IMR-90 (cell line): Measurements from ENCODE around the gene MRPS18A. TPM values are rescaled to one million over a fixed set of nuclear protein-coding genes. Genes with fewer than 3 reads are reported as not detected.

Experiments used
- ATAC-seq: fragments of 200-7000 bp; cut with Tn5 transposase; 2 replicates; pipeline ENCODE4 v1.9.1; 2020; ENCODE audit warnings: low read depth, mild to moderate bottlenecking, moderate library complexity
- BruUV-seq: library from RNA; stranded (reverse); fragments of 400-500 nt; replicated peaks from 2 replicates; lab custom pipeline; 2021; lab: Mats Ljungman, UMichigan
- CTCF ChIA-PET: fragments of 300-600 bp; formaldehyde crosslinking; extraction: SDS; loops from one replicate; lab custom pipeline; 2021; ENCODE audit warnings: antibody characterized with exemption; lab: Yijun Ruan, JAX
- POLR2A ChIA-PET: fragments of 300-600 bp; sonication (Branson Sonifier 250); formaldehyde crosslinking; loops from one replicate; lab custom pipeline; 2022; ENCODE audit warnings: antibody characterized with exemption; ENCODE audit not compliant: unreplicated experiment; lab: Charles Lee
- DNase-seq: peaks from one replicate; pipeline ENCODE4 v3.0.0; 2013
- H2AFZ ChIP-seq: replicated peaks from 2 replicates; pipeline ENCODE3; 2013; ENCODE audit warnings: low read length, mild to moderate bottlenecking; ENCODE audit not compliant: poor library complexity
- H2AK5ac ChIP-seq: 2 replicates; pipeline ENCODE4 v1.6.1; 2013; ENCODE audit warnings: low read depth, low read length, inconsistent platforms
- H2AK9ac ChIP-seq: replicated peaks from 2 replicates; pipeline ENCODE3; 2013; ENCODE audit warnings: mild to moderate bottlenecking, low read depth, low read length, moderate library complexity; ENCODE audit not compliant: poor library complexity
- H2BK120ac ChIP-seq: 2 replicates; pipeline ENCODE4 v1.6.1; 2013; ENCODE audit warnings: low read depth, low read length, inconsistent platforms
- H2BK15ac ChIP-seq: 3 replicates; pipeline ENCODE4 v1.6.1; 2013; ENCODE audit warnings: low read depth, low read length, inconsistent platforms
- H2BK20ac ChIP-seq: 2 replicates; pipeline ENCODE4 v1.6.1; 2013; ENCODE audit warnings: low read depth, mild to moderate bottlenecking, inconsistent platforms, low read length, moderate library complexity
- H2BK5ac ChIP-seq: 2 replicates; pipeline ENCODE4 v1.6.1; 2013; ENCODE audit warnings: mild to moderate bottlenecking, low read depth, low read length, inconsistent platforms; ENCODE audit not compliant: poor library complexity, severe bottlenecking
- H3K14ac ChIP-seq: replicated peaks from 2 replicates; pipeline ENCODE4 v1.6.1; 2013; ENCODE audit warnings: low read depth, low read length, inconsistent platforms
- H3K18ac ChIP-seq: 2 replicates; pipeline ENCODE4 v1.6.1; 2013; ENCODE audit warnings: low read depth, low read length, control low read depth
- H3K23ac ChIP-seq: 2 replicates; pipeline ENCODE4 v1.6.1; 2013; ENCODE audit warnings: low read depth, low read length, inconsistent platforms
- H3K27ac ChIP-seq: 2 replicates; pipeline ENCODE4 v1.5.1; 2013; ENCODE audit warnings: mild to moderate bottlenecking, control low read depth, low read length; ENCODE audit not compliant: insufficient read depth
- H3K27me3 ChIP-seq: 2 replicates; pipeline ENCODE4 v1.6.1; 2013; ENCODE audit warnings: low read length; ENCODE audit not compliant: control insufficient read depth, insufficient read depth
- H3K36me3 ChIP-seq: 2 replicates; pipeline ENCODE4 v1.6.1; 2013; ENCODE audit warnings: low read length, mixed read lengths; ENCODE audit not compliant: control insufficient read depth, insufficient read depth
- H3K4ac ChIP-seq: 2 replicates; pipeline ENCODE4 v1.6.1; 2013; ENCODE audit warnings: low read depth, low read length, inconsistent platforms
- H3K4me1 ChIP-seq: 2 replicates; pipeline ENCODE4 v1.6.1; 2013; ENCODE audit warnings: low read length, mixed read lengths; ENCODE audit not compliant: control insufficient read depth, insufficient read depth
- H3K4me2 ChIP-seq: 2 replicates; pipeline ENCODE4 v1.6.1; 2013; ENCODE audit warnings: low read depth, mild to moderate bottlenecking, control low read depth, low read length, moderate library complexity
- H3K4me3 ChIP-seq: 2 replicates; pipeline ENCODE4 v1.5.1; 2013; ENCODE audit warnings: low read depth, mild to moderate bottlenecking, control low read depth, low read length, moderate library complexity; ENCODE audit not compliant: insufficient read depth
- H3K56ac ChIP-seq: 2 replicates; pipeline ENCODE4 v1.6.1; 2013; ENCODE audit warnings: low read length, inconsistent platforms; ENCODE audit not compliant: insufficient read depth; ENCODE audit errors: extremely low read depth
- H3K79me1 ChIP-seq, 2 experiments: 2 replicates each; pipeline ENCODE4 v1.6.1; 2013; ENCODE audit warnings: low read length in 2 of 2, inconsistent platforms in 1 of 2, low read depth in 1 of 2
- H3K9ac ChIP-seq: 2 replicates; pipeline ENCODE4 v1.6.1; 2013; ENCODE audit warnings: low read depth, low read length, control low read depth
- H3K9me1 ChIP-seq: 2 replicates; pipeline ENCODE4 v1.6.1; 2013; ENCODE audit warnings: low read length, inconsistent platforms; ENCODE audit not compliant: insufficient read depth
- H3K9me3 ChIP-seq: 2 replicates; pipeline ENCODE4 v1.6.1; 2013; ENCODE audit warnings: low read length; ENCODE audit not compliant: control insufficient read depth, insufficient read depth
- H4K20me1 ChIP-seq: 2 replicates; pipeline ENCODE4 v1.6.1; 2013; ENCODE audit warnings: low read length, inconsistent platforms; ENCODE audit not compliant: insufficient read depth
- H4K5ac ChIP-seq: 2 replicates; pipeline ENCODE4 v1.6.1; 2013; ENCODE audit warnings: mild to moderate bottlenecking, low read depth, low read length, control low read depth
- H4K8ac ChIP-seq, 2 experiments: 2 replicates each; pipeline ENCODE4 v1.6.1; 2013; ENCODE audit warnings: low read depth in 2 of 2, low read length in 2 of 2, control low read depth in 1 of 2, inconsistent platforms in 1 of 2
- H4K91ac ChIP-seq: 2 replicates; pipeline ENCODE4 v1.6.1; 2013; ENCODE audit warnings: low read depth, low read length, inconsistent platforms; ENCODE audit not compliant: insufficient read depth
- NFE2L2 ChIP-seq: fragments of 150-350 bp; IDR thresholded peaks from 2 replicates; pipeline ENCODE4 v1.6.1; 2016; ENCODE audit warnings: low read depth, mild to moderate bottlenecking, low read length
- dilution Hi-C: fragments of 300-500 bp; cut with HindIII; formaldehyde crosslinking; loops from one replicate; pipeline ENCODE4 v1.14.3; 2018; ENCODE audit warnings: low sequenced_read_pairs; ENCODE audit not compliant: unreplicated experiment
- in situ Hi-C: fragments of 300-500 bp; cut with MboI; formaldehyde crosslinking; loops from 3 replicates; pipeline ENCODE4 v1.14.3; 2019; ENCODE audit warnings: low sequenced_read_pairs, inconsistent platforms, mixed read lengths
- intact Hi-C: fragments of 100-400 bp; cut with micrococcal nuclease; formaldehyde crosslinking; loops from 2 replicates; pipeline ENCODE4 v1.10.0; 2022
- polyA plus RNA-seq, 3 experiments: library from polyadenylated mRNA; depleted of rRNA; stranded (reverse); fragments of >200 nt; gene quantifications; 2 replicates each; pipeline ENCODE4 v1.2.3, GENCODE V29; 2012; ENCODE audit warnings: low replicate concordance in 1 of 3
- total RNA-seq: library from RNA; depleted of rRNA; stranded (reverse); fragments of >200 nt; gene quantifications from 2 replicates; pipeline ENCODE4 v1.2.3, GENCODE V29; 2012

Gene MRPS18A
- total and polyA plus RNA-seq, 2 of the 4 experiments (the other 2 are of a cell fraction), result 47.0 to 56.6 TPM

GRCh38 chr6:43730634-43731033 lies 43.0 kb upstream of the MRPS18A start:
- H4K91ac ChIP-seq, result no peak overlapping the region
- H3K36me3 ChIP-seq, result no peaks in the 10 kb centered on the region
- no peak overlapping the region for H4K5ac ChIP-seq
- no peak overlapping the region for H3K4me2 ChIP-seq
- in situ Hi-C loops (no loop called here), intact Hi-C loops (no loop called here), dilution Hi-C loops (no loop called here)
- H3K27me3 ChIP-seq, result peaks cover 5% of the 10 kb centered on the region
- H3K14ac ChIP-seq, result no peak overlapping the region
- H3K9me3 ChIP-seq, result peaks cover 2% of the 10 kb centered on the region
- H2BK15ac ChIP-seq, result no peak overlapping the region
- H3K79me1 ChIP-seq, result no peaks in the 10 kb centered on the region
- ATAC-seq (no peak), DNase-seq (no peak)
- H2BK120ac ChIP-seq, result no peak overlapping the region
- CTCF ChIA-PET, result no interaction called here
- no peak overlapping the region for H3K4me3 ChIP-seq
- BruUV-seq, result no TSS peak
- H2AFZ ChIP-seq, result no peak overlapping the region
- H3K4ac ChIP-seq, result no peak overlapping the region
- H2AK9ac ChIP-seq, result no peak overlapping the region
- no peak overlapping the region for H3K27ac ChIP-seq
- no peak overlapping the region for H3K56ac ChIP-seq
- H3K9me1 ChIP-seq, result 0 out of 2 replicates have a peak, but pooled peaks cover 4% of the 10 kb centered on the region
- H3K18ac ChIP-seq, result no peak overlapping the region
- H2BK20ac ChIP-seq, result no peak overlapping the region
- H3K4me1 ChIP-seq, result peaks cover 2% of the 10 kb centered on the region; the same call in 1 of the 2 replicates
- no peaks in the 10 kb centered on the region for H4K20me1 ChIP-seq
- POLR2A ChIA-PET, result no interaction called here
- H2BK5ac ChIP-seq, result no peak overlapping the region
- no peak overlapping the region for H3K9ac ChIP-seq
- TF ChIP-seq NFE2L2, result no peak
- no peak overlapping the region for H4K8ac ChIP-seq
- H3K23ac ChIP-seq, result no peak overlapping the region
- no peak overlapping the region for H2AK5ac ChIP-seq
